HEK293T (cell line): ENCODE measurements around the gene ARMC8.

Experiments
- BHLHE40 ChIP-seq: fragments of 450-650 bp; IDR thresholded peaks from 2 replicates; pipeline ENCODE4 v1.6.1; 2016; ENCODE audit warnings: mild to moderate bottlenecking, moderate library complexity, borderline replicate concordance
- SP1 ChIP-seq: fragments of 450-650 bp; IDR thresholded peaks from 2 replicates; pipeline ENCODE4 v1.6.1; 2017
- SUZ12 ChIP-seq: fragments of 450-650 bp; IDR thresholded peaks from 2 replicates; pipeline ENCODE4 v1.6.1; 2016; ENCODE audit warnings: mild to moderate bottlenecking
- ZNF384 ChIP-seq: fragments of 450-650 bp; IDR thresholded peaks from 2 replicates; pipeline ENCODE4 v1.6.1; 2016

DNA sequence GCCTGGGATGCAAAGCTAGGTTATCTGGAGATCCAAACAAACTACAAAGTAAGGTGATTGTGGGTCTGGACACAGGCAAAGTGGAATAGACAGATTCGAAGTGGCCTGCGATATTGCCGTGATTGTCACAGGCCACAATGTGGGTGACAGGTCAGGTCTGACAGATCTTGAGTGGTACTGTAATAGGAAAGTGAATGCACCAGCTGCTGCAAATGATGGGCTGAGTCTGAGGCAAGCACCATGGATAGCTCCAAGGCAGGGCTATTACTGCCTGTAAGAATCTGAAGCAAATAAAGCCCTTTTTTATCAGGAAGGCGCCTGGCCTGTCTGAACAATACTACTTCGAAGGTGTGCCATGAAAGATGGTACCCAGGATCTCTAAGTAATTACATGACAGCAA, 10.0 kb downstream of the ARMC8 start:
- TF ChIP-seq SP1 (no peak), ZNF384 (no peak), BHLHE40 (no peak), SUZ12 (no peak)
